HG03571 (cell line): ENCODE measurements around the gene AMH.
"Not testable (repeated sequence)": the region's sequence is repeated elsewhere in the genome, so short reads cannot be mapped to it uniquely, and the experiment has no call there.

ENCODE experiments used
- ATAC-seq: cut with Tn5 transposase; IDR thresholded peaks from one replicate; pipeline ENCODE4 v1.9.1; 2021; ENCODE audit not compliant: unreplicated experiment

Gene AMH

GRCh38 chr19:2249010-2249866 is at the start of gene AMH:
Gene AMH (plus strand): TSS chr19:2249323. CDS start chr19:2249333, 10 bp downstream.
- ATAC-seq = no peak

GRCh38 chr19:2199861-2200623 is 49.1 kb upstream of the AMH start:
- no peak for ATAC-seq

- not testable (repeated sequence) for ATAC-seq
Observed at GRCh38 chr19:2200624-2201294, 48.4 kb upstream of the AMH start.

GRCh38 chr19:2201473-2202148 is 47.5 kb upstream of the AMH start:
- ATAC-seq = no peak

- no peak for ATAC-seq
Observed at GRCh38 chr19:2202366-2202765, 46.8 kb upstream of the AMH start.

GRCh38 chr19:2207008-2207407 is 42.1 kb upstream of the AMH start:
- ATAC-seq = no peak

GRCh38 chr19:2207991-2208860 is 40.9 kb upstream of the AMH start:
- ATAC-seq = no peak

GRCh38 chr19:2208975-2209374 is 40.1 kb upstream of the AMH start:
- ATAC-seq = no peak

GRCh38 chr19:2209408-2209807 is 39.7 kb upstream of the AMH start:
- ATAC-seq = no peak

- ATAC-seq = no peak
Observed at GRCh38 chr19:2210206-2210605, 38.9 kb upstream of the AMH start.

GRCh38 chr19:2210987-2211740 is 38.0 kb upstream of the AMH start:
- no peak for ATAC-seq

- ATAC-seq = no peak
Observed at GRCh38 chr19:2212861-2213711, 36.0 kb upstream of the AMH start.

GRCh38 chr19:2213799-2214198 is 35.3 kb upstream of the AMH start:
- no peak for ATAC-seq

- ATAC-seq = no peak
Observed at GRCh38 chr19:2214251-2214650, 34.9 kb upstream of the AMH start.

- ATAC-seq = no peak
Observed at GRCh38 chr19:2215281-2215751, 33.8 kb upstream of the AMH start.

- no peak for ATAC-seq
Observed at GRCh38 chr19:2216361-2217225, 32.5 kb upstream of the AMH start.

GRCh38 chr19:2217591-2217990 is 31.5 kb upstream of the AMH start:
- ATAC-seq = no peak
